ENCODE measurements around the gene CEBPB.

CEBPB gene

GRCh38 chr20:50218987-50219435 is 28.4 kb downstream of the CEBPB start:
- in situ Hi-C loops (cut with MboI; ENCODE audit: low sequenced_read_pairs, unreplicated experiment) = no loop called here
- DNase-seq (ENCODE audit: low spot score) = no peak
- TF ChIP-seq CTCF (IDR thresholded peaks at IDR 0.05; ENCODE audit: borderline replicate concordance, control extremely low read depth, extremely low read depth, insufficient read depth, missing control alignments) = no peak

DNA sequence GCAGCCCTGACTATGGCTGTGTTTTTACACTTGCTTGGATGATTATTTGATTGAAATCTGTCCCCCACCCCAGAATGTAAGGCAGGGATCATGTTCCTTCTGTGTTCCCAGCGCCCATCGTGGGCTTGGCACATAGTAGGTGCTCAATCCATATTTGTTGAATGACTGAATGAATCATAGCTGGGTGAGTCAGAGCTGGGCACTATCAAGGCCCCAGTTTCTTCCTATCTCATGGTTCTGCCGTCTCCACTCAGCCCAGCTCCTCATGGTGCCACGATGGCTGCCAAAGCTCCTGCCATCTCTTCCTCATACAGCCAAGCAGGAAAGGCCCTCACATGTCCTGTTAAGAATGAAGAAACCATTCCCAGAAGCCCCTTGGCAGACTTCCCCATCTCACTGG is 29.0 kb downstream of the CEBPB start:
- no peak for TF ChIP-seq CTCF (IDR thresholded peaks at IDR 0.05; ENCODE audit: borderline replicate concordance, control extremely low read depth, extremely low read depth, insufficient read depth, missing control alignments)
- in situ Hi-C loops (cut with MboI; ENCODE audit: low sequenced_read_pairs, unreplicated experiment) = no loop called here
- DNase-seq (ENCODE audit: low spot score) = no peak

DNA sequence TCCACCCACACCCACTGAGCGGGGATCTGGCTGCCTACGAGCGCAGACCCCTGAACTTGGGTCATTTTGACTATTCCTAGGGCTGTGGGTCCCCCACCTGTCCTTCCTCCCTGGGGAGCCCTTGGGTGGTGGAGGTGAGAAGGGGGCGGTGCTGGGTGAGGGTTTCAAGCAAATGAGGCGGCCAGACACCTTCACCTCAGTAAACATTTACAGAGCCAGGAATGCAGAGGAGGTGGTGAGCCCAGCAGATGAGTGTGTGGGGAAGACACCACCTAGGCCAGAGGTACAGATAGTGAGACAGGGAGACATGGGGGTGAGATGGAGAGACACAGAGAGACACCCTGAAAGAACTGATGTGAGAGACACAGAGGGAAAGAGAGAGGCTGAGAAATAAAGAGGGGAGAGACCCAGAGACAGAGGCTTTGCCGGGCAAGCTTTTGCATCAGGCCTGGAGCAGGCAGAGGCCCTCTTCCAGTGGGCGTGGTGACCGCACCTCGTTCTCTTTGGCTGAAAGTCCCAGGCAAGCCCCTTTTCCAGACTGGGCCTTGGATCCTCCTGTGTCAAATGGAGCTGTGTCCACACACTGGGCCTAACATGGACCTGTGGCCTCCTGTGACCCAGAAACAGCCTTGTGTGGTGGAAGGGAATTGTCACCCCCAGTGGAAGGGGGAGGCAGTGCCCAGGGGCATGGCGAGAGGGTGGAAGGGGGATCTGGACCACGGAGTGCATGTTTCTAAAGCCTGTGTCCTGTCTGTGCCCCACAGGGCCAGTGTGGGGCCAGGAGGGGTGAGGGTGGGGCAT is 29.7 kb downstream of the CEBPB start:
- in situ Hi-C loops (cut with MboI; ENCODE audit: low sequenced_read_pairs, unreplicated experiment) = no loop called here
- no peak for DNase-seq (ENCODE audit: low spot score)
- no peak for TF ChIP-seq CTCF (IDR thresholded peaks at IDR 0.05; ENCODE audit: borderline replicate concordance, control extremely low read depth, extremely low read depth, insufficient read depth, missing control alignments)

DNA sequence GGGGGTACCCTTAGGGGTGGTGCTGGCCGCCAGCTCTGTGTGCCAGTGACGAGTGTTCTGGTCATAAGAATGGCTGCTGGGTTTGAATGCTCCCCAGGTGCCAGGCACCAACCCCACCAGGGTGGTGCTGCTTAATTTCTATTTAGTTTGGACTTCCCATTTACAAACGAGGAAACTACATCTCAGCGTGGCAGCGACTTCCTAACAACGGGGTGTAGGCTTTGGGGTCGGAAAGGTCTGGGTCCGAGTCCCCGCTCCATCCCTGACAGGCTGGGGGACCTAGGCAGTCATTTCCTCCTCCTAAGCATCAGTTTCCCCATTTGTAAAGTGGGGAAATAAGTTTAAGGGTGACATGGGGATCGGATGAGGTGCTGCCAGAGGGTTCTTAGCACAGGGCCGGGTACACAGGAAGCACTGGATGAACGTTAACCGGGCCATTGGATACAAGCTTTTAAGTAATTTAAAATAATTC is 30.3 kb downstream of the CEBPB start:
- DNase-seq (ENCODE audit: low spot score) = no peak
- TF ChIP-seq CTCF (IDR thresholded peaks at IDR 0.05; ENCODE audit: borderline replicate concordance, control extremely low read depth, extremely low read depth, insufficient read depth, missing control alignments) = no peak
- in situ Hi-C loops (cut with MboI; ENCODE audit: low sequenced_read_pairs, unreplicated experiment) = no loop called here

DNA sequence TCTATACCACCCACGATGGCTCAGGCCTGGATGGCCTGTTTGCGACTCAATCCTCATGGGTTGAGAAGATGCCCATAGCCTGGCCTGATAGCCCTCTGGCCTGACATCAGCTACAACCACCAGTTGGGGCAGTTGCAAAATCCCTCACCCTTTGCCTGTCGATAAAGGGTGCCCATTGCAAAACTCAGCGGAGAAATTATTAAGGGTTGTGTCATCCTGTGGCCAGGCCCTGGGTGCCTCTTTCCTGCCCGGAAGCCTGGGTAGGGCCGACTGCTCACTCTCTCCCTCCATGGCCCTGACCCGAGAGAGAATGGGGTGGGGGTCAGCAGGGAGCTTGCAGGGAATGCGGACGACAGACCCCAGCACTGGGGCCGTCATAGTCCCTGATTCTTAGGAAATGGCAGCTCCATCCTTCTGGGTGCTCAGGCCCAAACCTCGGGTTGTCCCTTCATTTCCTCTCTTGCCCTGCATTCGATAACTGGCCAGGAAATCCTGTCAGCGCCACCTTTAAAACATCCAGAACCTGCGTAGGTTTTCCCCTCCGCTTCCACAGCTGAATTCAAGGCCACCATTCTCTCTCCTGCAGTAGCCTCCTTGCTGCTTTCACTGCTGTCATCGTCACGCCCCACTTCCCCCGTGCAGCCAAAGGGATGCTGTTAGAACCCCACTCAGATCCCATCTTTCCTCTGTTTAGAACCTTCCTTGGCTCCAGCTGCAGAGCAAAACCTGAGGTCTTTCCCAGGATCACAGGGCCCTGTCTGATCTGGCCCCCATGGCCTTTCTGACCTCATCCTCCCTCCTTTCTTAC is 31.1 kb downstream of the CEBPB start:
- no peak for TF ChIP-seq CTCF (IDR thresholded peaks at IDR 0.05; ENCODE audit: borderline replicate concordance, control extremely low read depth, extremely low read depth, insufficient read depth, missing control alignments)
- in situ Hi-C loops (cut with MboI; ENCODE audit: low sequenced_read_pairs, unreplicated experiment) = no loop called here
- no peak for DNase-seq (ENCODE audit: low spot score)

DNA sequence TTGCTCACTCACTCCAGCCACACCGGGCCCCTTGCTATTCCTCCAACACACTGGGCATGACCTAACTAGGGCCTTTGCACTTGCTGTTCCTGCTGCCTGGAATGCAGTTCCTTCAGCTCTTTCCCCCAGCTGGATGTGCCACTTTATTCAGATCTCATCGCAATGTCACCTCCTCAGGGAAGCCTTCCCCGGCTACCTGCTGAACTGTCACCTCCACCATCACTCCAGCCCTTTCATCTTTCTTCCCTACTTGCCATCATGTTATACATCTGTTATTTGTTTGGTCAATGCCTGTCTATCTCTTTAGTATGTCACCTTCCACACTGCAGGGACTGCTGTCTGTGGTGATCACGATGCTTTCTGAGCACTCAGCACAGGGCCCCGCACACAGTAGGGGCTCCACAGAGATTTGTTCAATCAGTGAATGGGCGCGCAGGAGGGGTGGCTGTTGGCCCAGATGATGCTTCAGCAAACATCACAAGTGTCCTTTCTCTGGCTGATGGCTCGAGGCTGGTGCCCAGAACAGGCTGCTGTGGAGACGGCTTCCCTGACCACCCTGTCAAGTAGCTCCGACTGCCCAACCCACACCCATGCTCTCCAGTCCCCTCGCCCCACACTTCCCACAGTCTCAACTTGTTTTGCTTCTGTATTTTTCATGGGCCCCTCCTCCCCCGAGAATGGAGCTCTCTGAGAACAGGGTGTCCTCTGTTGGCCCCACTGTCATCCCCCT is 31.8 kb downstream of the CEBPB start:
- no peak for TF ChIP-seq CTCF (IDR thresholded peaks at IDR 0.05; ENCODE audit: borderline replicate concordance, control extremely low read depth, extremely low read depth, insufficient read depth, missing control alignments)
- no peak for DNase-seq (ENCODE audit: low spot score)
- in situ Hi-C loops (cut with MboI; ENCODE audit: low sequenced_read_pairs, unreplicated experiment) = no loop called here

All from GM13976 (cell line).